GM12875 (cell line): ENCODE data around the gene PARVG.

Experiments used
- H3K4me3 ChIP-seq: one replicate; pipeline ENCODE4 v1.5.1; 2011; ENCODE audit warnings: low read depth, low read length, control low read depth
- CTCF ChIP-seq: IDR thresholded peaks from 2 replicates; pipeline ENCODE4 v1.5.1; 2011; ENCODE audit warnings: low read depth, mild to moderate bottlenecking, control low read depth, inconsistent platforms, low read length, moderate library complexity, borderline replicate concordance; ENCODE audit not compliant: insufficient read depth

The PARVG gene

DNA sequence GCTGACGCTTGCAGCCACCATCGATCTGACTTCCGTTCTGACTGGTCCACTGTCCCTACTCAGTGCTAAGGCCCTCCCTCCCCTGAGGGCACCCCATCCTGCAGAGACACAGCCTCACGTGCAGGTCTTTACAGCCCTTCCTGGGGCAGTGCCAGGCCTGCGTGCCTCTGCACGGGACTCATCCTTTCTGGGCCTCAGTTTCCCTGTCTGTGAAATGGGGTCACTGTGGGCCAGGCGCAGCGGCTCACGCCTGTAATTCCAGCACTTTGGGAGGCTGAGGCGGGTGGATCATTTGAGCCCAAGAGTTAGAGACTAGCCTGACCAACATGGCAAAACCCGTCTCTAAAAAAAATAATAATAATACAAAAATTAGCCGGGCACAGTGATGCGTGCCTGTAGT is 17.8 kb upstream of the PARVG start:
- TF ChIP-seq CTCF = no peak

GRCh38 chr22:44163536-44163935 is 17.2 kb upstream of the PARVG start:
- no peak overlapping the region for H3K4me3 ChIP-seq
- TF ChIP-seq CTCF = no peak

More for the DNA sequence above, 17.8 kb upstream of the PARVG start:
- H3K4me3 ChIP-seq = no peak overlapping the region

GRCh38 chr22:44164031-44164430 is 16.7 kb upstream of the PARVG start:
- no peak for TF ChIP-seq CTCF
- H3K4me3 ChIP-seq = no peak overlapping the region

DNA sequence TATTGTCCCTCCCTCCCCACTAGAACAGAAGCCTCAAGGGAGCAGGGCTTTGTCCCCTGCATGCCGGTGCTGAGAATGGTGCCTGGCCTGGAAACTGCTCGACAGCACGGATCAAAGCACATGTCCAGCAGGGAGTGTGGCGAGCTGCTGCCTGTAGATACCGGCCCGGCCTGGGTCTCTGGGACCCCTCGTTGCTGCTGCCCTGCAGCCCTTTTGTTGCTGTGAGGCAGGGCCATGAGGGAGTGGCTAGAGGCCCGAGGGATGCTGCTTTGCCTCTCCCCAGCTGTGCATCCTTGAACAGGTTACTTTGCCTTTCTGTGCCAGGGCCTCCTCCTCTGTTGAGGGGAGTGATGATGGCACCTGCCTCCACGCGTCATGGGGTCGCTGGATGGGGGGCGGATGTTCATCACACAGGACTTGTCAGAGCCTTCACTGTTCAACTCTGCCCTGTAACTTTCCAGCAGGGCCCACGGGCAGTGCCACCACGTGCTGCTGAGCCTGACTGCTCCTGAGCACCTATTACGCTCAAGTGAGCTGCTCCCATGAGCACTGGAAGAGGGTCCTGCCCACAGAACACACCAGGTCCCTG is 15.3 kb upstream of the PARVG start:
- no peak overlapping the region for H3K4me3 ChIP-seq
- no peak for TF ChIP-seq CTCF

- no peak overlapping the region for H3K4me3 ChIP-seq
- no peak for TF ChIP-seq CTCF
Measured at GRCh38 chr22:44166498-44167276, 14.0 kb upstream of the PARVG start.

GRCh38 chr22:44167501-44167900 is 13.2 kb upstream of the PARVG start:
- H3K4me3 ChIP-seq = no peak overlapping the region
- TF ChIP-seq CTCF = no peak

DNA sequence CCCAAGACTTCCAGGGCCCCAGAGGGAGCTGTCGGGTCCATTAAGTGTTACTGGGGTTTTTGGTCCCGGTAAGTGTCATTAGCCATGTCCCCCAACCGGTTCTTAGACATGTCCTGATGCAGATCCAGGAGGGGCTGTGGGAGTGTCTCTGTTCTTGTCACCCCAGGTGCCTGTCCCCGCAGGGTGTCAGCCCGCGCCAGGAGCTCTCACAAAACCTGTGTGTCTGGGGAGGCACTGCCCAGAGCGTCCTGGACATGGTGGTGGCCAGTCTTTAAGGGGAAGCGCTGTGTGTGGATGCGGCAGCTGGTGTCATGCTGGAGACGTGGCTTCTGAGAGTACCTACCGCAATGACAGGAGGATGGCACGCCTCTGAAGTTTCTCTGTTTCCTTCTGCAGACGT is 12.5 kb upstream of the PARVG start:
- H3K4me3 ChIP-seq = no peak overlapping the region
- no peak for TF ChIP-seq CTCF
